H1 (cell line): Measurements from ENCODE around the gene VGLL4. TPM values are rescaled to one million over a fixed set of nuclear protein-coding genes. Genes with fewer than 3 reads are reported as not detected.

Source experiments
- CTCF ChIA-PET: fragments of 300-600 bp; sonication (Branson Sonifier 250); formaldehyde crosslinking; loops from one replicate; lab custom pipeline; 2021; ENCODE audit not compliant: partially characterized antibody; lab: Charles Lee
- POLR2A ChIA-PET: fragments of 300-600 bp; sonication (Branson Sonifier 250); formaldehyde crosslinking; loops from one replicate; lab custom pipeline; 2021; ENCODE audit warnings: inconsistent platforms; ENCODE audit not compliant: partially characterized antibody; lab: Charles Lee
- DNase-seq, 2 experiments: peaks; one replicate each; pipeline versions ENCODE4 v3.0.0 to v3.0.0-alpha.2; 2010 to 2022; ENCODE audit warnings: low spot score in 2 of 2, low read depth in 1 of 2, mixed read lengths in 1 of 2
- FAIRE-seq: peaks from 2 replicates; lab custom pipeline; 2011; peaks lifted over from hg19 to GRCh38; lab: Jason Lieb, UNC
- H2AFZ ChIP-seq: 2 replicates; pipeline ENCODE4 v1.8.1; 2012; ENCODE audit warnings: low read length, inconsistent platforms
- H2AK5ac ChIP-seq: 2 replicates; pipeline ENCODE4 v1.6.1; 2013; ENCODE audit warnings: low read depth, low read length
- H2BK120ac ChIP-seq: replicated peaks from 2 replicates; pipeline ENCODE3; 2013; ENCODE audit warnings: low read depth, low read length, inconsistent platforms
- H2BK12ac ChIP-seq: 2 replicates; pipeline ENCODE4 v1.6.1; 2013; ENCODE audit warnings: low read depth, low read length
- H2BK15ac ChIP-seq: 2 replicates; pipeline ENCODE4 v1.6.1; 2013; ENCODE audit warnings: low read length
- H2BK20ac ChIP-seq: 2 replicates; pipeline ENCODE4 v1.6.1; 2013; ENCODE audit warnings: low read length
- H2BK5ac ChIP-seq: 2 replicates; pipeline ENCODE4 v1.6.1; 2013; ENCODE audit warnings: low read depth, low read length
- H3K14ac ChIP-seq: 2 replicates; pipeline ENCODE4 v1.6.1; 2013; ENCODE audit warnings: inconsistent platforms; ENCODE audit not compliant: insufficient read length
- H3K18ac ChIP-seq: 2 replicates; pipeline ENCODE4 v1.6.1; 2013; ENCODE audit warnings: low read length; ENCODE audit errors: extremely low read depth
- H3K23ac ChIP-seq: 2 replicates; pipeline ENCODE4 v1.6.1; 2013; ENCODE audit warnings: inconsistent platforms; ENCODE audit not compliant: insufficient read length
- H3K23me2 ChIP-seq: 2 replicates; pipeline ENCODE4 v1.6.1; 2013; ENCODE audit warnings: low read depth, low read length
- H3K27ac ChIP-seq: 2 replicates; pipeline ENCODE4 v1.6.1; 2011; ENCODE audit warnings: low read depth, low read length, inconsistent platforms
- H3K27me3 ChIP-seq, 4 experiments: replicated peaks in 1 of 4; 1 replicate in 1 of 4; 2 replicates in 3 of 4; pipeline versions ENCODE4 v1.6.1 to v1.8.1; 2011 to 2013; ENCODE audit warnings: low read length in 3 of 4, mild to moderate bottlenecking in 3 of 4, inconsistent platforms in 2 of 4, mixed read lengths in 2 of 4, moderate library complexity in 1 of 4; ENCODE audit not compliant: control insufficient read depth in 3 of 4, insufficient read depth in 3 of 4; ENCODE audit errors: extremely low read depth in 1 of 4
- H3K36me3 ChIP-seq, 4 experiments: 2 replicates each; pipeline versions ENCODE4 v1.6.1 to v1.8.1; 2011 to 2013; ENCODE audit warnings: mild to moderate bottlenecking in 4 of 4, low read length in 3 of 4, moderate library complexity in 2 of 4, control low read depth in 1 of 4, inconsistent platforms in 1 of 4; ENCODE audit not compliant: insufficient read depth in 4 of 4, control insufficient read depth in 2 of 4
- H3K4ac ChIP-seq: replicated peaks from 2 replicates; pipeline ENCODE3; 2013; ENCODE audit warnings: low read length, low read depth, mixed read lengths, inconsistent platforms; ENCODE audit not compliant: insufficient read length
- H3K4me1 ChIP-seq, 4 experiments: replicated peaks in 1 of 4; 1 replicate in 1 of 4; 2 replicates in 3 of 4; pipeline versions ENCODE4 v1.6.1 to v1.8.1; 2011 to 2013; ENCODE audit warnings: low read length in 3 of 4, inconsistent platforms in 2 of 4, mixed read lengths in 1 of 4; ENCODE audit not compliant: insufficient read depth in 4 of 4, control insufficient read depth in 3 of 4
- H3K4me2 ChIP-seq, 2 experiments: 2 replicates each; pipeline versions ENCODE4 v1.6.1 to v1.8.1; 2011 to 2013; ENCODE audit warnings: low read depth in 2 of 2, low read length in 2 of 2, control low read depth in 1 of 2, inconsistent platforms in 1 of 2, mild to moderate bottlenecking in 1 of 2; ENCODE audit not compliant: insufficient read depth in 1 of 2
- H3K4me3 ChIP-seq, 4 experiments: fragments of 200-600, 300-600 bp in 1 of 4; sonication (generic), shearing (Covaris generic), sonication (Bioruptor Twin) in 1 of 4; 2 replicates each; pipeline versions ENCODE4 v1.5.1 to v1.8.1; 2011 to 2016; ENCODE audit warnings: low read length in 4 of 4, low read depth in 3 of 4, control low read depth in 2 of 4, inconsistent platforms in 2 of 4, mild to moderate bottlenecking in 2 of 4, mixed read lengths in 1 of 4, moderate library complexity in 1 of 4; ENCODE audit not compliant: insufficient read depth in 2 of 4; ENCODE audit errors: extremely low read depth in 1 of 4
- H3K56ac ChIP-seq: replicated peaks from 2 replicates; pipeline ENCODE3; 2013; ENCODE audit warnings: low read depth, mild to moderate bottlenecking, mixed read lengths, low read length, inconsistent platforms; ENCODE audit not compliant: insufficient read length
- H3K79me1 ChIP-seq: 2 replicates; pipeline ENCODE4 v1.6.1; 2013; ENCODE audit warnings: low read depth, low read length, control low read depth
- H3K79me2 ChIP-seq, 2 experiments: 2 replicates each; pipeline versions ENCODE4 v1.6.1 to v1.8.1; 2012 to 2013; ENCODE audit warnings: low read length in 2 of 2, mild to moderate bottlenecking in 2 of 2, inconsistent platforms in 1 of 2; ENCODE audit not compliant: insufficient read depth in 2 of 2, control insufficient read depth in 1 of 2
- H3K9ac ChIP-seq, 4 experiments: replicated peaks in 1 of 4; 1 replicate in 1 of 4; 2 replicates in 3 of 4; pipeline versions ENCODE4 v1.6.1 to v1.8.1; 2011 to 2013; ENCODE audit warnings: low read depth in 3 of 4, low read length in 3 of 4, control low read depth in 2 of 4, mild to moderate bottlenecking in 2 of 4, moderate library complexity in 2 of 4, inconsistent platforms in 1 of 4; ENCODE audit errors: extremely low read depth in 1 of 4
- H3K9me3 ChIP-seq, 2 experiments: 2 replicates each; pipeline versions ENCODE4 v1.6.1 to v1.8.1; 2012 to 2013; ENCODE audit warnings: mild to moderate bottlenecking in 2 of 2, moderate library complexity in 2 of 2, control low read depth in 1 of 2, inconsistent platforms in 1 of 2, low read depth in 1 of 2, low read length in 1 of 2, mixed read lengths in 1 of 2; ENCODE audit not compliant: insufficient read depth in 2 of 2
- H4K20me1 ChIP-seq, 2 experiments: replicated peaks in 1 of 2; 2 replicates each; pipeline versions ENCODE3 to v1.8.1; 2011 to 2013; ENCODE audit warnings: inconsistent platforms in 2 of 2, low read length in 2 of 2, mild to moderate bottlenecking in 1 of 2; ENCODE audit not compliant: insufficient read depth in 2 of 2, control insufficient read depth in 1 of 2
- H4K5ac ChIP-seq: 2 replicates; pipeline ENCODE4 v1.6.1; 2013; ENCODE audit warnings: low read length, low read depth, mixed read lengths, inconsistent platforms; ENCODE audit not compliant: insufficient read length
- H4K8ac ChIP-seq: 2 replicates; pipeline ENCODE4 v1.8.0; 2013; ENCODE audit warnings: mild to moderate bottlenecking, moderate library complexity, low read length, inconsistent platforms; ENCODE audit not compliant: insufficient read depth; ENCODE audit errors: extremely low read depth
- H4K91ac ChIP-seq: replicated peaks from 2 replicates; pipeline ENCODE3; 2013; ENCODE audit warnings: low read length, mixed read lengths, inconsistent platforms; ENCODE audit not compliant: insufficient read length
- ASH2L ChIP-seq: fragments of 200-600, 300-600 bp; sonication (generic); IDR thresholded peaks from one replicate; pipeline ENCODE4 v1.7.1; 2017; ENCODE audit warnings: low read length
- CREB1 ChIP-seq: IDR thresholded peaks from 2 replicates; pipeline ENCODE4 v1.6.1; 2012; ENCODE audit warnings: inconsistent platforms
- CTCF ChIP-seq, 3 experiments: IDR thresholded peaks; 1 replicate in 2 of 3; 2 replicates in 1 of 3; pipeline versions ENCODE4 v1.5.1 to v1.6.1; 2011; ENCODE audit warnings: low read length in 3 of 3, mild to moderate bottlenecking in 3 of 3, inconsistent platforms in 2 of 3, low read depth in 1 of 3, moderate library complexity in 1 of 3; ENCODE audit not compliant: insufficient read depth in 1 of 3; ENCODE audit errors: control extremely low read depth in 1 of 3
- JUND ChIP-seq: IDR thresholded peaks from 2 replicates; pipeline ENCODE4 v1.6.1; 2011; ENCODE audit warnings: mild to moderate bottlenecking, improper control_type of control experiment, low read length
- POLR2AphosphoS5 ChIP-seq: IDR thresholded peaks from 2 replicates; pipeline ENCODE4 v1.6.1; 2011; ENCODE audit warnings: low read depth, low read length
- RAD21 ChIP-seq, 2 experiments: IDR thresholded peaks in 1 of 2; conservative IDR thresholded peaks in 1 of 2; 2 replicates each; pipeline ENCODE4 v1.6.1; 2011; ENCODE audit warnings: low read depth in 2 of 2, low read length in 2 of 2, improper control_type of control experiment in 1 of 2, inconsistent platforms in 1 of 2, mild to moderate bottlenecking in 1 of 2, moderate library complexity in 1 of 2
- TAF1 ChIP-seq: IDR thresholded peaks from 2 replicates; pipeline ENCODE4 v1.6.1; 2011; ENCODE audit warnings: mild to moderate bottlenecking, low read depth, low read length
- WGBS, 2 experiments: shearing (Covaris generic) in 1 of 2; methylation state at CpG; one replicate each; pipeline versions ENCODE4 v1.1.6 to v1.1.7; 2013 to 2015; ENCODE audit warnings: low lambda C conversion rate in 2 of 2, mixed read lengths in 2 of 2, inconsistent platforms in 1 of 2, low coverage in 1 of 2, missing lambda C conversion rate in 1 of 2; ENCODE audit not compliant: insufficient replicate concordance in 2 of 2, insufficient coverage in 1 of 2, insufficient read length in 1 of 2; ENCODE audit errors: extremely low coverage in 1 of 2, missing lambda C conversion rate in 1 of 2; 5-methylcytosine and 5-hydroxymethylcytosine counted together
- polyA plus RNA-seq, 7 experiments: library from polyadenylated mRNA; depleted of rRNA in 3 of 7; stranded (reverse) in 5 of 7; unstranded in 2 of 7; fragments of >200 nt in 5 of 7; fragments of 200-250 nt in 2 of 7; gene quantifications; 1 replicate in 5 of 7; 2 replicates in 1 of 7; 4 replicates in 1 of 7; pipeline versions ENCODE4 v1.2.1 to v1.2.3, GENCODE V29; 2011 to 2013; ENCODE audit warnings: missing spikeins in 2 of 7, mixed read lengths in 2 of 7
- total RNA-seq: library from RNA; stranded (reverse); fragmentation: NEBNext Ultra II Directional; extraction: Animal tissue kit (Norgen Biotek cat#: 25700); gene quantifications from 2 replicates; pipeline ENCODE4 v1.2.1, GENCODE V29; 2021

The VGLL4 gene
- total and polyA plus RNA-seq, 2 of the 8 experiments (the other 6 are each of a cell fraction or from before 2014, with no cell fraction given), result 45.1 to 50.0 TPM

GRCh38 chr3:11653298-11654055, 9.8 kb upstream of the VGLL4 start:
- no peaks in the 10 kb centered on the region for H3K9me3 ChIP-seq
- no peak overlapping the region for H2BK20ac ChIP-seq
- H3K4me3 ChIP-seq, result no peak overlapping the region
- H2AK5ac ChIP-seq, result no peak overlapping the region
- DNase-seq (peak in 1 of 2 experiments; percentile 52), FAIRE-seq (peak; percentile 55)
- H2BK120ac ChIP-seq, result no peak overlapping the region
- H3K23me2 ChIP-seq, result no peaks in the 10 kb centered on the region
- no peak overlapping the region for H3K4me2 ChIP-seq
- H3K18ac ChIP-seq, result no peak overlapping the region
- no peak overlapping the region for H2BK12ac ChIP-seq
- H2BK5ac ChIP-seq, result no peak overlapping the region
- no peaks in the 10 kb centered on the region for H3K36me3 ChIP-seq
- no peaks in the 10 kb centered on the region for H3K79me2 ChIP-seq
- H3K4me1 ChIP-seq, result peaks cover 2 to 11% (median 5%) of the 10 kb centered on the region in 4 experiments; a peak in 4 of 7 replicates
- H3K27me3 ChIP-seq, result no peaks in the 10 kb centered on the region
- no peak overlapping the region for H4K8ac ChIP-seq
- H3K23ac ChIP-seq, result no peak overlapping the region
- H3K56ac ChIP-seq, result no peak overlapping the region
- peaks cover 2 to 4% of the 10 kb centered on the region in 2 experiments for H4K20me1 ChIP-seq
- H4K5ac ChIP-seq, result no peak overlapping the region
- TF ChIP-seq POLR2AphosphoS5 (no peak), ASH2L (no peak), RAD21 (IDR thresholded peaks at IDR 0.05 in 1 of 2, conservative IDR thresholded peaks at IDR 0.05 in 1 of 2; ENCODE audit: low read depth in 2 of 2, low read length in 2 of 2) (peak; percentile 59 to 69; a peak in 3 of 4 replicates), JUND (no peak), CREB1 (no peak), CTCF (IDR thresholded peaks at IDR 0.05; ENCODE audit: control extremely low read depth in 1 of 3, insufficient read depth in 1 of 3, low read depth in 1 of 3, low read length in 3 of 3) (peak; percentile 23 to 43 (median 39)), TAF1 (no peak)
- TF ChIP-seq, all 59 proteins: peak for 2
- Histone ChIP-seq H3K27ac (no peak overlapping the region), H3K4ac (no peak overlapping the region), H2BK15ac (no peak overlapping the region), H3K9ac (no peak overlapping the region), H4K91ac (no peak overlapping the region), H3K79me1 (peaks cover 4% of the 10 kb centered on the region), H2AFZ (no peak overlapping the region), H3K14ac (no peak overlapping the region)
- 86% methylated on average over 11 of the region's 11 CpGs; no CpG with 5 or more reads in 1 of the 2 experiments for WGBS, 2 experiments
- ChIA-PET CTCF (interaction anchor here (1.1 to 5.4 kb wide), 3 partner anchors 117 to 410 kb away, joined by 3 to 79 read pairs (median 5); no protein-coding TSS in a partner anchor), POLR2A (interaction anchor here (0.7 kb wide), 1 partner anchor 242 kb away, joined by 3 read pairs; no protein-coding TSS in a partner anchor)
